Stimulated activated CD8-positive, alpha-beta memory T cell treated with anti-CD3 and anti-CD28 coated beads, Interleukin-4, amount 100 ng/mL, for 4 hours (primary cell): ENCODE measurements around the gene SPOPL.

ENCODE experiments used
- DNase-seq, 2 donors: peaks; one replicate each; pipeline ENCODE4 v3.0.0-alpha.2; 2020; ENCODE audit warnings: low read depth in 2 of 2, low spot score in 1 of 2

Gene SPOPL

GRCh38 chr2:138494265-138494966 lies 7.2 kb upstream of the SPOPL start:
- no peak for DNase-seq

DNA sequence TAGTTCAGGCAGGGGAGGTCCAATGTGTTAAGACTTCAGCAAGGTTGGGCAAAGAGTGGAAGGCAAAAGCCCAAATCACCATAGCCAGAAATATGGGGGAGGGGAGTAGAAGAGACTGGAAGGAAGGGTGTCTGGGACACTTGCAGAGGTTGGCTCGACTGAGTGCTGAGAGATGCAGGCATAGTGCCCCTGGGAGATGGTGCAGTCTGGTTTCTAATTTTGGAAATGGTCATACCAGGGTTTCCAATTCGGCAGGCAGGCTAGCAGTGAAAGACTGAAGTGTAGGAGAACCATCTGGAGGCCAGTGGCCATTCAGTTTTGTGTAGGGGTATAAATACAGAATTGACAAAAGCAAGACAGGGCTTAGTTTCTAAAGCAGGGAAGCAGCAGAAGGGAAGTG lies 6.2 kb upstream of the SPOPL start:
- DNase-seq = no peak

- DNase-seq = no peak
These were observed 5.4 kb upstream of the SPOPL start for GRCh38 chr2:138496096-138496651.

GRCh38 chr2:138497294-138497693 lies 4.3 kb upstream of the SPOPL start:
- no peak for DNase-seq

- DNase-seq = no peak
These were observed 1.9 kb upstream of the SPOPL start for GRCh38 chr2:138499684-138500083.

GRCh38 chr2:138500592-138501424 lies 762 bp upstream of the SPOPL start:
- DNase-seq = no peak

- DNase-seq = no peak
These were observed 901 bp downstream of the SPOPL start for GRCh38 chr2:138502255-138503086.

GRCh38 chr2:138503087-138503442 lies 1.5 kb downstream of the SPOPL start:
- no peak for DNase-seq

GRCh38 chr2:138503652-138504051 lies 2.1 kb downstream of the SPOPL start:
- no peak for DNase-seq

DNA sequence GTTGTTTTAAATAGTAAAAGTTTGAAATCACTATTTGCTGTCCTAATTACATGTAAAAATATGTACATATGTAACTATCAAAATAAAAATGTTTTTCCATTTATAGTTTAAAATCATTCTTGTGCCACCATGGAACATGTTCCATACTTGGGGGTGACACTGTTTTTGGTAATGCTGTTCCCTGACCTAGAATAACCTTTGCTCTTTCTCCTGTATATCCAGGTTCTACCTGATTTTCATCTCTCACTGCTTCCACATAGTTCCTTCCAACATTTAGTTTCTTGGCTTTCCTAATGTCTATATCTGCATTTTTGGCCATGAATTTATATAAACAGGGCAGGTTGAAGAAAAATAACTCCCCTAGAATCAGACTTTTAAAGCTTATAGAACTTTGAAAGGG lies 2.5 kb downstream of the SPOPL start:
- no peak for DNase-seq

- DNase-seq = no peak
These were observed 3.1 kb downstream of the SPOPL start for GRCh38 chr2:138504546-138505235.

DNA sequence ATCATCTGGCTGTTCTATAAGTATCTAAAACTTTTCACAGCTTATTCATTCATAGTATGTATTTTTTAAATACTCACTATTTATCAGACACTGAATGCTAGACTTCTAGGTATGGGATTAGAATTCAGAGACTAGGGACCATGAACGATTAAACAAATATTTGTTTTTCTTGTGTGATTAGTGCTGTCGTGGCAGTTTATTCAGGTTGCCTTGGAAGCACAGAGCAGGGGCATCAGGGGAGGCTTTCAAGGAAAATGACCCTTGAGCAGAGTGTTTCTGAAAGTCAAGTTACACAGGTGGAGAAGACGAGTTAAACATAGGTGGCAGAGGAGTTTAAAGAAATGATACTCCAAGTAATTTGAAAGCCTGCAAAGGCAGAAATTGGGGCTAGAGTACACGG lies 5.7 kb downstream of the SPOPL start:
- DNase-seq = no peak

- DNase-seq = no peak
These were observed 8.7 kb downstream of the SPOPL start for GRCh38 chr2:138510319-138510718.

DNA sequence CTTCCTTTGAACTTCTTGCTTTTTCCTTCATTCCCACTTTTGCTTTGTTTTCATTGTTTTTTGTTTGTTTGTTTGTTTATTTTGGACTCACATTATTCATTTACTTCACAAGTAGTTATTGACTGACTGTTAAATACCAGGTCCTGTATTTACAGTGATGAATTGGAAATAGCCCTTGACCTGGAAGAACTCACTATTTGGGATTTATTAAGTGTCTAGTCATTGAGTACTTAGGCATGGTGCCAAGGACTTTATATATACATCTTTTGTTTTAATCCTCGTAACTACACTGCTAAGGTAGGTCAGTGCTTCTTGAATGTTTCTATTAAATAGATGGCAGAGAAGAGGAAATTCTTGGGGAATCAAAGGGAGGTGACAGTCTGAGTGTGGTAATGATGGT lies 11.1 kb downstream of the SPOPL start:
- no peak for DNase-seq

- no peak for DNase-seq
These were observed 12.6 kb downstream of the SPOPL start for GRCh38 chr2:138514173-138514572.

GRCh38 chr2:138515092-138515491 lies 13.5 kb downstream of the SPOPL start:
- no peak for DNase-seq

DNA sequence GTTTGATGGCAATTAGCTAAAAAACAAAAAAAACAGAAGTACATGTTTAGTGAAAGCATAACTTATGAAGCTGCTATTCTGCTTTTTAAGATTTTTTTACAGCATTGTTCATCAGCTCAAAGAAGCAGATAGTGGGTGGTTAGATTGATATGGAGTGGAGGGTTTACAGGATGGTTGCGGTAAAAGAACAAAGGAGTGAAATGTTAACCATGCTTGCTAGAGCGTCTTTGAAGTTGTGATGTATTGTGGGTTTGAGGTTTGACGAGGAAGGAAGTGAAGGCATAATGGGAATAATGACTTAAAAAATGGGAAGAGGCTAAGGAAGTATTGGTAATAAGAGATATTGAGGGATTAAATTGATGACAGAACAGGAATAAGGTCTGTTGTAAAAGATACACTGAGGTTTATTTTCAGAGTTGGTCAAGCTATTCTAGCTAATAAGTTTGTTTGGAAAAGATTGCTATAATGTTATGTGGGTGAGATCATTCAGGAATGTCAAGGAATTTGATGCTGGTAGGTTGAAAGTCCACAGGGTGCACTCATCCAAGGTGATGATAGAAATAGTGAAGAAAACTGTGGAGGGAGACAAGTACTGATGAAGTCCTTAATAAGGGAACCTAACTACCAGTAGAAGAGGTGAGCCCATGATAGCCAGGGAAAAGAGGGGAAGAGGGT lies 14.6 kb downstream of the SPOPL start:
- no peak for DNase-seq

- DNase-seq = no peak
These were observed 17.3 kb downstream of the SPOPL start for GRCh38 chr2:138518860-138519259.

DNA sequence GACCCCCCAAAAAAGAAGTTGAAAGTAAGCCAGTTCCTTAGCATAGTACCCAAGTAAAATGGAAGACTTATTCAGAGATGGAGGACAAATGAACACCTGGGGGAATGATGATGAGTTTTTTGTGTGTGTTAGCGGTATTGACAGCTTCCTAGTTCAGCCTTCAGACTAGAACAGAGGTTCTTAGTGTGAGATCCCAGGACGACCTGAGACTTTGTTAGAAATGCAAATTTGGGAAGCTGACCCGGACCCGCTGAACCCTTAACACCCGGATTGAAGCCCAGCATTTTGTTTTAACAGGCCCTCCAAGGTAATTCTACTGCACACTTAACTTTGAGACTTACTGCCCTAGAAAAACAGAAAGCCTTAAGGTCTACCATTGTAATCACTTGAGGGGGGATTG lies 20.3 kb downstream of the SPOPL start:
- no peak for DNase-seq

DNA sequence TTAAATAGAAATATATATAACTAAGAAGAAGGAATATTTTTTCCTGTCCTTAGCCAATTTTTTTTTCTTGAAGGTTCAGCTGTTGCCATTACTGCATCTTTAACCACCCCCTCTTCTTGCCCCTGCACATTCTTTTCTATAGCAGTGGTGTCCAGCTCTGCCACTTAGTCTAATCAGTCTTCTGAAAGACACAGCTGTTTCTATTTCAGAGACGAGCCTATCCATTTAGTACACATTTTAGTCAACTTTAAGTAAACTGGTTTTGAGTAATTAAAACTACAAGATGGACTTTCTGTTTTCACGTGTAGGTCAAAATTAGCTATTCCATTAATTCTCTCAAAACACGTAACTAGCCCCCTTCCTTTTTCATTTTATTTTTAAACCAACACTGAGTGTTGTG lies 21.0 kb downstream of the SPOPL start:
- DNase-seq = no peak
